Right lobe of liver (tissue), 6 donors: ENCODE data around the gene PLXNA2. TPM values are rescaled to one million over a fixed set of nuclear protein-coding genes. Genes with fewer than 3 reads are reported as not detected.

ENCODE experiments used
- ATAC-seq, 4 donors: fragments of 200-7000 bp; cut with Tn5 transposase; one replicate each; pipeline ENCODE4 v1.9.1; 2020; ENCODE audit warnings: mild to moderate bottlenecking in 4 of 4, moderate library complexity in 4 of 4
- DNase-seq, 3 donors: peaks; one replicate each; pipeline ENCODE4 v3.0.0-alpha.2; 2020
- H3K27ac ChIP-seq, 3 donors: fragments of 200-600 bp; one replicate each; pipeline ENCODE4 v1.8.0; 2022
- H3K27me3 ChIP-seq, 2 donors: fragments of 200-600 bp; one replicate each; pipeline ENCODE4 v1.8.0; 2022
- H3K36me3 ChIP-seq, 4 donors: fragments of 200-600 bp; sonication (generic) in 1 of 4; one replicate each; pipeline versions ENCODE4 v1.5.1 to v1.8.0; 2017 to 2022; ENCODE audit warnings: control low read depth in 1 of 4
- H3K4me1 ChIP-seq, 4 donors: fragments of 200-600 bp; sonication (generic) in 1 of 4; one replicate each; pipeline versions ENCODE4 v1.5.1 to v1.8.0; 2017 to 2022; ENCODE audit warnings: control low read depth in 1 of 4
- H3K4me3 ChIP-seq, 3 donors: fragments of 200-600 bp; one replicate each; pipeline ENCODE4 v1.8.0; 2022
- H3K9me3 ChIP-seq, 4 donors: fragments of 200-600 bp; sonication (generic) in 1 of 4; one replicate each; pipeline versions ENCODE4 v1.5.1 to v1.8.0; 2017 to 2022; ENCODE audit warnings: control low read depth in 1 of 4
- POLR2A ChIP-seq: fragments of 450-650 bp; IDR thresholded peaks from one replicate; pipeline ENCODE4 v1.6.1; 2017; ENCODE audit warnings: antibody characterized with exemption, mild to moderate bottlenecking
- WGBS: methylation state at CpG from one replicate; pipeline ENCODE4 v1.1.6; 2018; ENCODE audit warnings: low coverage, low lambda C conversion rate; ENCODE audit not compliant: insufficient coverage; ENCODE audit errors: missing lambda C conversion rate; 5-methylcytosine and 5-hydroxymethylcytosine counted together
- intact Hi-C, 2 donors: fragments of 100-400 bp; cut with DNase I; formaldehyde crosslinking; loops; one replicate each; pipeline versions ENCODE4 v1.11.2 to v1.14.1; 2022
- total RNA-seq, 6 experiments: library from RNA; depleted of rRNA in 2 of 6; stranded (reverse); fragments of >200 nt in 2 of 6; fragmentation: NEBNext Ultra II Directional in 3 of 6; extraction: Animal tissue kit (Norgen Biotek cat#: 25700) in 3 of 6; gene quantifications; one replicate each; pipeline versions ENCODE4 v1.1.0 to v1.2.4, GENCODE V29; 2016 to 2023
- TF ChIP-seq, protein P1 (sequence below), 4 donors: fragments of 200-600 bp in 3 of 4; fragments of 450-650 bp in 1 of 4; IDR thresholded peaks; one replicate each; pipeline versions ENCODE4 v1.5.1 to v1.8.0; 2016 to 2022; ENCODE audit warnings: antibody characterized with exemption in 4 of 4, mild to moderate bottlenecking in 2 of 4
- donor health status: DM: no; HTN: yes; CAD: no.
- donor health status: DM: no; HTN: no; CAD: no.
- donor health status: DM: no; HTN: no; CAD: no.
- donor health status: DM: no; HTN: yes; CAD: no.
- donor health status: DM: no; HTN: yes; CAD: no.

Gene PLXNA2
- total RNA-seq, 6 experiments from 2014 or later: 5.6 to 20.8 (median 9.3) TPM

- Histone ChIP-seq H3K36me3 (no peaks in the 10 kb centered on the region), H3K27ac (no peak overlapping the region), H3K9me3 (no peaks in the 10 kb centered on the region), H3K4me1 (peaks cover 0 to 34% (median 12%) of the 10 kb centered on the region in 4 donors), H3K27me3 (no peaks in the 10 kb centered on the region), H3K4me3 (no peak overlapping the region)
- 62% methylated on average over 3 of the region's 5 CpGs for WGBS
- ATAC-seq (no peak), DNase-seq (no peak)
- intact Hi-C loops: loop anchor here in 1 of 2 donors (10.0 kb wide), 2 partner anchors 123 to 213 kb away; no protein-coding TSS in a partner anchor
- TF ChIP-seq POLR2A: no peak
- TF ChIP-seq, protein P1, sequence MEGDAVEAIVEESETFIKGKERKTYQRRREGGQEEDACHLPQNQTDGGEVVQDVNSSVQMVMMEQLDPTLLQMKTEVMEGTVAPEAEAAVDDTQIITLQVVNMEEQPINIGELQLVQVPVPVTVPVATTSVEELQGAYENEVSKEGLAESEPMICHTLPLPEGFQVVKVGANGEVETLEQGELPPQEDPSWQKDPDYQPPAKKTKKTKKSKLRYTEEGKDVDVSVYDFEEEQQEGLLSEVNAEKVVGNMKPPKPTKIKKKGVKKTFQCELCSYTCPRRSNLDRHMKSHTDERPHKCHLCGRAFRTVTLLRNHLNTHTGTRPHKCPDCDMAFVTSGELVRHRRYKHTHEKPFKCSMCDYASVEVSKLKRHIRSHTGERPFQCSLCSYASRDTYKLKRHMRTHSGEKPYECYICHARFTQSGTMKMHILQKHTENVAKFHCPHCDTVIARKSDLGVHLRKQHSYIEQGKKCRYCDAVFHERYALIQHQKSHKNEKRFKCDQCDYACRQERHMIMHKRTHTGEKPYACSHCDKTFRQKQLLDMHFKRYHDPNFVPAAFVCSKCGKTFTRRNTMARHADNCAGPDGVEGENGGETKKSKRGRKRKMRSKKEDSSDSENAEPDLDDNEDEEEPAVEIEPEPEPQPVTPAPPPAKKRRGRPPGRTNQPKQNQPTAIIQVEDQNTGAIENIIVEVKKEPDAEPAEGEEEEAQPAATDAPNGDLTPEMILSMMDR (IDR thresholded peaks at IDR 0.05): no peak
Measured at GRCh38 chr1:208247696-208248095, 3.5 kb upstream of the PLXNA2 start.

DNA sequence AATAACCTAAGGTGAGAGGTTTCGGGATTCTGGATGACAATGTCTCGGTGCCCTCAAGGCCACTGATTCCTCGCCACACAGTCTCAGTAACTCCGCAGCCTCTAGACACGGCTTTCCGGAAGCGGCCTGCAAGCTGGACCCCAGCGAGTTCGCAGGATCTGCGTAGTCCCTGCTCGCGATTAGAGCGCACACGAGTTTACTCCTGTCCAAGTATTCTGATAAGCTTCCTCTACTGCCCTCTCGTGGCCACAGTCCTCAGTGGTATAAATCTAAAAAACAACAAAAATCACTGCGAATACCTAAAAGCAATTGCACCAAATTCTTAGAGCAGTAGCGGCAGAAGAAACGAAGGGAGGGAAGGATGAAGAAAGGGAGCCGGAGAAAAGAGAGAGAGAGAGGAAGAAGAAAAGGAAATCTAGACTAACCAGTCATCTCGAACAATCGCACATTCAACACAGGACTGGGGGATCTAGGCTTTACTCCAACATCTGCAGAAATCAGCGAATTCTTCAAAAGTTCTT lies 1.1 kb upstream of the PLXNA2 start:
- 4% methylated on average over 21 of the region's 22 CpGs for WGBS
- intact Hi-C loops: loop anchor here in 1 of 2 donors (10.0 kb wide), 2 partner anchors 120 to 210 kb away; no protein-coding TSS in a partner anchor
- Histone ChIP-seq H3K4me3 (peak overlapping the region in 2 of 3 donors; percentile 83 to 88), H3K27me3 (no peaks in the 10 kb centered on the region), H3K36me3 (no peaks in the 10 kb centered on the region), H3K9me3 (no peaks in the 10 kb centered on the region), H3K4me1 (peaks cover 0 to 23% (median 7%) of the 10 kb centered on the region in 4 donors), H3K27ac (peak overlapping the region; percentile 63 to 86 (median 71))
- TF ChIP-seq POLR2A: no peak
- TF ChIP-seq, protein P1 (IDR thresholded peaks at IDR 0.05): peak; percentile 82 to 91 (median 86)
- ATAC-seq: peak; percentile 75 to 78 (median 76)
- DNase-seq: peak; percentile 87 to 93 (median 88)

DNA sequence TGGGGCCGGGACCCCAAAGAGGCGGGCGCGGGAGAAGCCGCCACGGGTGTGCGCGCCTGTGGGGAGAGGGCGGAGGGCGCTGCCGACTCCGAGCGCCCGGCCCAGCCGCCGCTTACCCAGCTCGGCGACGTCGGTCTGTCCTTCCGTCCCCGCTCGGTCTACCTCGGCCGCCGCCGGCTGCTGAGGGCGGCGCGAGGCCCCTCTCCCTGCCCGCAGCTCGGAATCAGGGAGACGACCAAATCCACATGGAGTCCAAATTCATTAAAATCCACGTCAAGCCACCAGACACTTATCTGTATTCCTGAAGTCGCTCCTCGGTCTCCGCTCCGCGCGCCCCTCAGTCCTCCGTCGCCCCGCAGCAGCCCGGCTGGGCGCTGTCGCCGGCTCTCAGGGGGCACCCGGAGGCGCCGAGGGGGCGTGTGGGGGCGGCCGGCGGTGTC lies 637 bp downstream of the PLXNA2 start:
- H3K4me1 ChIP-seq: peaks cover 0 to 37% (median 12%) of the 10 kb centered on the region in 4 donors
- WGBS: 0% methylated on average over 10 of the region's 54 CpGs
- TF ChIP-seq POLR2A: no peak
- TF ChIP-seq, protein P1 (IDR thresholded peaks at IDR 0.05): peak in 1 of 4 donors; percentile 2

GRCh38 chr1:208242941-208243526 lies 1.1 kb downstream of the PLXNA2 start:
- Histone ChIP-seq H3K27me3 (no peaks in the 10 kb centered on the region), H3K9me3 (no peaks in the 10 kb centered on the region), H3K27ac (peak overlapping the region; percentile 63 to 86 (median 82)), H3K4me1 (peaks cover 0 to 41% (median 12%) of the 10 kb centered on the region in 4 donors), H3K4me3 (peak overlapping the region; percentile 77 to 88 (median 83)), H3K36me3 (no peaks in the 10 kb centered on the region)
- peak; percentile 8 to 44 (median 31) for ATAC-seq
- WGBS: 5% methylated on average over 7 of the region's 54 CpGs
- intact Hi-C loops: loop anchor here in 1 of 2 donors (10.0 kb wide), 2 partner anchors 118 to 208 kb away; no protein-coding TSS in a partner anchor
- peak; percentile 55 to 68 (median 56) for DNase-seq
- TF ChIP-seq, protein P1 (IDR thresholded peaks at IDR 0.05): peak in 3 of 4 donors; percentile 6 to 37 (median 14)
- peak; percentile 39 for TF ChIP-seq POLR2A

More for the DNA sequence above, 637 bp downstream of the PLXNA2 start:
- intact Hi-C loops: loop anchor here in 1 of 2 donors (10.0 kb wide), 2 partner anchors 119 to 209 kb away; no protein-coding TSS in a partner anchor
- Histone ChIP-seq H3K4me3 (peak overlapping the region; percentile 77 to 88 (median 83)), H3K27ac (peak overlapping the region; percentile 63 to 86 (median 82)), H3K27me3 (no peaks in the 10 kb centered on the region), H3K36me3 (no peaks in the 10 kb centered on the region), H3K9me3 (no peaks in the 10 kb centered on the region)
- ATAC-seq (peak; percentile 7 to 36 (median 28)), DNase-seq (peak in 2 of 3 donors; percentile 47 to 54)
